HG03175 (cell line): ENCODE results near the gene LSM14A.
"Not testable (repeated sequence)": the region's sequence is repeated elsewhere in the genome, so short reads cannot be mapped to it uniquely, and the experiment has no call there.

Experiments used
- ATAC-seq: cut with Tn5 transposase; IDR thresholded peaks from one replicate; pipeline ENCODE4 v1.9.1; 2021; ENCODE audit warnings: mild to moderate bottlenecking, moderate library complexity; ENCODE audit not compliant: unreplicated experiment

The LSM14A gene

DNA sequence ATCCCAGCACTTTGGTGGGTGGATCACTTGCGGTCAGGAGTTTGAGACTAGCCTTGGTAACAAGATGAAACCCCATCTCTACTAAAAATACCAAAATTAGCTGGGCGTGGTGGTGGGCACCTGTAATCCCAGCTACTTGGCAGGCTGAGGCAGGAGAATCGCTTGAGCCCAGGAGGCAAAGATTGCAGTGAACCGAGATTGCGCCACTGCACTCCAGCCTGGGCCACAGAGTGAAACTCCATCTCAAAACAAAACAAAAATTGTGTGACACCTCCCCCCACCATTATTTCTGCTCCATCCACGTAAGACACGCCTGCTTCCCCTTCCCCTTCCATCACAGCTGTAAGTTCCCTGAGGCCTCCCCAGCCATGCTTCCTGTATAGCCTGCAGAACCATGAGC is 13.3 kb upstream of the LSM14A start:
- ATAC-seq, result not testable (repeated sequence)

GRCh38 chr19:34159541-34159940 is 12.8 kb upstream of the LSM14A start:
- not testable (repeated sequence) for ATAC-seq

GRCh38 chr19:34161902-34162301 is 10.4 kb upstream of the LSM14A start:
- ATAC-seq, result not testable (repeated sequence)

DNA sequence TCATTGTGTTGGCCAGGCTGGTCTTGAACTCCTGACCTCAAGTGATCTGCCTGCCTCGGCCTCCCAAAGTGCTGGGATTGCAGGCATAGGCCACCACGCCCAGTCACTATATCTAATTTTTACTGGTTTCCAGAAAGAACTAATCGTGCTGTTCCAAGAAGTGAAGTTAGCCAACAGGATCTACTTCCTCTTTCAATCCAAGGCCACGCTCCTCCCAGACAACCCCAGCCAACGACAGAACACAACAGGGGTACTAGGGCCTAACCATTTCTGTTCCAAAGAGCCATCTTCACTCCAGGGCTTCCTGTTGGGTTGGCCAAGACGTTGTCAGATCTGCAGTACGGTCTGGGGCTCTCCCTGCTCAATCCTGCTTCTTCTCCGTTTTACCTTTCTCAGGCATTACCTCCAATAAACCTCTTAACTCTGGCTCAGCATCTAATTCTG is 7.0 kb upstream of the LSM14A start:
- ATAC-seq, result no peak

GRCh38 chr19:34169475-34170199 is 2.7 kb upstream of the LSM14A start:
- not testable (repeated sequence) for ATAC-seq

DNA sequence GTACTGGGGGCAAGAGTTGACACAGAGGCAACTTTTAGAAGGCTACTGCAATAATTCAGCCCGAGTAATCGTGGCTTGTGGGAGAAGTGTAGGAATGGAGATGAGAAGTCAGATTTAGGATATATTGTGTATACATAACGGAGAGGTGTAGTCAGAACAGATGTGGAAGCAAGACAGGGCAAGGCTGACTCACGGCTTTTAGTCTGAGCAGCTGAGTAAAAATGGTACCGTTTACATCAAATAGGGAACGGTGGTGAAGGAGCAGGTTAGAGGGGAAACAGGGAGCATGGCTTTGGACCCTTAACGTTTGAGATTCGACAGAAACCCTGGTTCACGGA is 796 bp upstream of the LSM14A start:
- ATAC-seq, result peak; percentile 9

DNA sequence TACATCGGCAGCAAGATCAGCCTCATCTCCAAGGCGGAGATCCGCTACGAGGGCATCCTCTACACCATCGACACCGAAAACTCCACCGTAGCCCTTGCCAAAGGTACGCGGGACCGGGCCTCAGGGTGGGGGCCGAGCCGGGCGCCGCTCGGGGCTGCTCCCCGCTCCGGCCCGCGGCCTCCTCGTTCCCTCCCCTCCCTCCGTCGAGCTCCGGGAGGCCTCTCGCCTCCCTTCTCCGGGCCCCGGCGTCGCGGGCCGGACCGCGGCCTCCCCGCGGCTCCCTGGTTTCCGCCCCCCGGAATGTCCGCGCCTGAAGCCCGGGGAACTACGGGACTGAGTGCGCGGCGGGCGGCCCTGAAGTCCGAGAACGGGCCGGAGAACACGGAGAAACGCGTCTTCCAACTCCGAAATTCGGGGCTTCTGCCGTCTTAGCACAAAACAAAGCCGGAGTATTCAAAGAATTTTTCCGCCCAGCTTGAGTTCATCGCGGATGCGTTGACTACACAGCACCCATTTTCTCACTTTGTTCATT is 423 bp downstream of the LSM14A start:
- peak; percentile 20 for ATAC-seq

DNA sequence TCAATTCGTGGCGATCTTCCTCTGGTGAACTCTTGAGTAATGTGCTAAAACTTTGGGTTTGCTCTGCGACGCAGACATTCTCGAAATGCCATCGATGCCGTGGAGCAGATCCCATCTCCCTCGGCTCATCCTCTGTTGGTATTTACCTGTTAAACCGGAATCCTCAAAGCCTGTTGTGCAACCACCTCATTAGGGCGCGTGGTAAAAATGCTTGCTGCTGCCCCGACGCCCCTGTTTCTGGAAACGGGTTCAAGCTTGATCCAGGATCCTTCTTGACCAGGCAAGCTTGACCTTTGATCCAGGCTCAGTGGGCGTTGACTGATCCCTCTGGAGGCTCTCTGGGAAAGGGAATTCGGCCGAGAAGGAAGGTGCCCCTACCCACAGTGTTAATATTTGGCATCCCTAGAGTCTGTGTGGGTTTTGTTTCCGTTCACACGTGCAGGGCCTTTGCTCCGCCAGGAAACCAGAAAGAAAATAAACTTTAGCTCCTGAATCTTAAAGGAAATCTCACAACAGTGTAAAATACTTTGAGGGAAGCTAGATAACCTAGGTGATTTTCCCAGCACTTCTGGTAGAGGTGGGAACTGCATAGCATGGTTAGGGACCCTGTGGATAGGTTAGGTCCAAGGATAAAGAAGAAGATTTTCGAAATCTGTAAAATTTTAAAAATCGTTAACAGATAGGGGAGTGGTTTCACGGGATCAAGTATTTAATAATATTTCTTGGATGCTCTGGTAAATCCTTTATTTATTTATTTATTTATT is 1.1 kb downstream of the LSM14A start:
- ATAC-seq, result no peak

GRCh38 chr19:34175173-34175572 is 2.9 kb downstream of the LSM14A start:
- not testable (repeated sequence) for ATAC-seq

- no peak for ATAC-seq
Observed at GRCh38 chr19:34176581-34176980, 4.3 kb downstream of the LSM14A start.

GRCh38 chr19:34178274-34178610 is 5.9 kb downstream of the LSM14A start:
- ATAC-seq, result no peak

DNA sequence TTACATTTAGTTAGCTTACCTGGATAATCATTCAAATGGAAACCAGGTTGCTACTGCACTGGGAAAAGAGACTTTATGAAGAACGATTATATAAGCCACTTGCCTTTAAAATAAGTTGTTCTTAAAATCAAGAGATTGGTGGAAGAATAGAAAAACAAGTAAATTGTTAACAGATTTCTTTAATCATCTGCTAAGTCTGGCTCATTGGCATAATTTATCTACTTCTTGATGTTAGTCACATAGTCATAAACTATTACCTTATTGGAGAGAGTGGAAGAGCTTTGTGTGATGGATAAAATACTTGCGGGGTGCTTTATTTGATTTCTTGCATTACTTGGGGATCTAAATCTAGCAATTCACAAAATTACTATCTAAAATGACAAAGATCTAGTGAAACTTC is 6.8 kb downstream of the LSM14A start:
- ATAC-seq, result no peak

DNA sequence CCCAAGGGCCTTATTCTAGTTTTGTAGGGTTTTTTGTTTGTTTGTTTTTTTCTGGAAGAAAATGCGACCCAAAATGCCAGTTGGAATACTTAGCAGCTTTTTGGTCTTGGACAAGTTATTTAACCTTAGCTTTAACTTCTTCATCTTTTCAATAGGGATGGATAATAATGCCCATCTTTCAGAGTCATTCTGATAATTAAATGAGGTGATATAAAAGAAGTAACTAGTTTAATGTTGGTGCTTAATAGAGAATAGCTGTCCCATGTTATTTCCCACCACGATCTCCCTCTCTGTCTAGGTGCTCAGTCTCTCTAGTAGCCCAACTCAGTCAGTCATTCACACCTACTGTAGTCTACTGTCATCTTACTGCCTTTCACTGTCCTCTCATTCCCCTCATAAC is 8.0 kb downstream of the LSM14A start:
- ATAC-seq, result no peak

- ATAC-seq, result no peak
Observed at GRCh38 chr19:34180709-34181108, 8.4 kb downstream of the LSM14A start.

DNA sequence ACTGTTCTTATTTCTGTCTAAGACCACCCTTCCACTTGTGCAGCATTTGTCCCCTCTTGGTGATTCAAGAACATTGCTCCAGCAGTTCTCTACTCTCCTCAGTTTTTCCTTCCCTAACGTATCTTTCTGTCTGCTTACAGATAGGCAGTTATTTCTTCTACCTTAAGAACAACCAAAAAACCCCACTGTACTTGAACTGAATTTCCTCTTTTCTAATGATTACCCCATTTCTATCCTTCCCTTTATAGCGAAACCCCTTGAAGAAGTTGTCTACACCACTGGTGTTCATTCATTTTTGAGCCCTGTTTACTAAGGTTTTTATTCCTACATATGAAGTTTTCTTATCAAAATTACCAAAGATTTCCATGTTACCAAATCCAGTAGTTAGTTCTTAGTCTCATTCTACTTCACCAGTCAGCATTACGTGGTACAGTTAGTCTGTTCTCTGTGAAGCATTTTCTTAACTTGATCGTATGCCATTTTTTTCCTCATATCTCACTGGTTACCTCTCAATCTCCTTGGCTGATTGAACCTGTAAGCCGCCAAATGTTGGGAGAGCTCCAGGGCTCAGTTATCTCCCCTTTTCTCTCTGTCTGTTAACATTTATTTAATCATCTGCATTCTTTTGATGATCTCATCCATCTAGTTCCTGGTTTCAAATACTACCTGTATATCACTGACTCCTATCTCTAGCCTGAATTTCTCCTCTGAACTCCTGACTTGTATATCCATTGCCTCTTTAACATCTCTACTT is 9.0 kb downstream of the LSM14A start:
- no peak for ATAC-seq

DNA sequence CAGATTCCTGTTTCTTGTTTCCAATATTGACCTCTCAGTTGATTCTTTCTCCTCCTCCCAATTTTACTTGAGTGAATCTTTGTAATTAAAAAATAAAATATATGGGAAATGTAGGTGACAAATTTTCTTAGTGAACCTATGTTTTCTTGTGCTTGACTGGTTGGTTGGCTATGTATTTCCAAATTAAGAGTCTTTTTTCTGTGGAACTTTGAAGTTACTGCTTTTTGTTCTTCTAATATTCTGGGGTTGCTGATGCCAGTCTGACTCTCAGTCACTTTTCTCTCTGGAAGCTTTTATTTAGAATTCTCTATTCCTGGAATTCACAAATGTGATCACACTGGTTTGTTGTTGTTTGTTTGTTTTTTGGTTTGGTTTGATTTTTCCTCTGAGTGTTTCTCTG is 9.8 kb downstream of the LSM14A start:
- no peak for ATAC-seq

DNA sequence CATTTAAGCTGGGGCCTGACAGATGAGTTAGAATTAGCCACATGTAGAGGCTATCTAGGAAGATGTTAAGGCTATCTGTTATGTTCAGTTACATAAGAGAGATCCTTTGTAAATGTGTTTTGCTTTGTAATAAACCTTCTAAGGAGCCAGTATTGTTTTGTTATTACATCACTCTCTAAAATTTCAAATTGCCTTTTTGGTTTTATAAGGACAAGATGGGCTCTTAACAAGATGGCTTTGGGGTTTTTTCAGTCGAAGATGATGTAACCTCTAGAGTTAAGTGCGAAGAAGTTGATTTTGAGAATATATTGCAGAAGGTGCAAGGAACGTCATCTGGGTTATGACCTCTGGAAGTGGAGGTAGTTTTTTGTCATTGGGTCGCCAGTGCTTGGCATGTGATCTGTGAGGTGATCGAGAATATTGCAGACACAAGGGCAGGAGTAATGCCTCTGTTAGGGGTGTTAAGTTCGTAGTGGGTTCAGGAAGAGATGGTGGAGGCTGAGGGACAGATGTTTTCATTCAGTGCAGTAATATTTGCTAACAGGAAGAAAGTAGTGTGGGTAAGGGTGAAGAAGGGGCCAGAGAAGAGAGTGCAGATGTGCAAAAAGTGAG is 12.7 kb downstream of the LSM14A start:
- ATAC-seq, result no peak

GRCh38 chr19:34186205-34186604 is 13.9 kb downstream of the LSM14A start:
- no peak for ATAC-seq

- no peak for ATAC-seq
Observed at GRCh38 chr19:34187011-34187410, 14.7 kb downstream of the LSM14A start.

GRCh38 chr19:34188408-34188807 is 16.1 kb downstream of the LSM14A start:
- ATAC-seq, result no peak
